Neural progenitor cell (in vitro differentiated cells): ENCODE results near the gene RSPH6A.

ENCODE experiments used
- EZH2phosphoT487 ChIP-seq: fragments of 200-600 bp; sonication (generic); IDR thresholded peaks from 2 replicates; pipeline ENCODE4 v1.6.1; 2017; ENCODE audit warnings: antibody characterized with exemption
- TF ChIP-seq, protein P1 (sequence below): fragments of 200-600 bp; sonication (generic); IDR thresholded peaks from 2 replicates; pipeline ENCODE4 v1.5.1; 2017; ENCODE audit warnings: antibody characterized with exemption, mild to moderate bottlenecking

- TF ChIP-seq, protein P1, sequence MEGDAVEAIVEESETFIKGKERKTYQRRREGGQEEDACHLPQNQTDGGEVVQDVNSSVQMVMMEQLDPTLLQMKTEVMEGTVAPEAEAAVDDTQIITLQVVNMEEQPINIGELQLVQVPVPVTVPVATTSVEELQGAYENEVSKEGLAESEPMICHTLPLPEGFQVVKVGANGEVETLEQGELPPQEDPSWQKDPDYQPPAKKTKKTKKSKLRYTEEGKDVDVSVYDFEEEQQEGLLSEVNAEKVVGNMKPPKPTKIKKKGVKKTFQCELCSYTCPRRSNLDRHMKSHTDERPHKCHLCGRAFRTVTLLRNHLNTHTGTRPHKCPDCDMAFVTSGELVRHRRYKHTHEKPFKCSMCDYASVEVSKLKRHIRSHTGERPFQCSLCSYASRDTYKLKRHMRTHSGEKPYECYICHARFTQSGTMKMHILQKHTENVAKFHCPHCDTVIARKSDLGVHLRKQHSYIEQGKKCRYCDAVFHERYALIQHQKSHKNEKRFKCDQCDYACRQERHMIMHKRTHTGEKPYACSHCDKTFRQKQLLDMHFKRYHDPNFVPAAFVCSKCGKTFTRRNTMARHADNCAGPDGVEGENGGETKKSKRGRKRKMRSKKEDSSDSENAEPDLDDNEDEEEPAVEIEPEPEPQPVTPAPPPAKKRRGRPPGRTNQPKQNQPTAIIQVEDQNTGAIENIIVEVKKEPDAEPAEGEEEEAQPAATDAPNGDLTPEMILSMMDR: no peak
- TF ChIP-seq EZH2phosphoT487: no peak
These were observed 37.9 kb upstream of the RSPH6A start for GRCh38 chr19:45852983-45853382.
